Cardiac muscle cell (in vitro differentiated cells and primary cell): ENCODE data around the gene FAM168A. TPM values are rescaled to one million over a fixed set of nuclear protein-coding genes. Genes with fewer than 3 reads are reported as not detected.

Source experiments
- DNase-seq, 2 donors: peaks; one replicate each; pipeline versions ENCODE4 v3.0.0 to v3.0.0-alpha.2; 2010 to 2017; ENCODE audit warnings: low read depth in 1 of 2, low spot score in 1 of 2
- H3K27ac ChIP-seq: fragments of 200-600 bp; sonication (generic); 2 replicates; pipeline ENCODE4 v1.5.1; 2016
- H3K27me3 ChIP-seq: fragments of 200-600 bp; sonication (generic); 2 replicates; pipeline ENCODE4 v1.6.0; 2016; ENCODE audit warnings: control low read depth
- H3K36me3 ChIP-seq: fragments of 200-600 bp; sonication (generic); 2 replicates; pipeline ENCODE4 v1.5.1; 2016; ENCODE audit warnings: control low read depth
- H3K4me1 ChIP-seq: fragments of 200-600 bp; sonication (generic); 2 replicates; pipeline ENCODE4 v1.8.1; 2017; ENCODE audit warnings: low read depth, mild to moderate bottlenecking, mixed run types
- H3K4me3 ChIP-seq: fragments of 200-600 bp; sonication (generic); 2 replicates; pipeline ENCODE4 v1.5.1; 2016; ENCODE audit warnings: mild to moderate bottlenecking
- H3K9me3 ChIP-seq: fragments of 200-600 bp; sonication (generic); 2 replicates; pipeline ENCODE4 v1.5.1; 2017; ENCODE audit warnings: low read depth, mild to moderate bottlenecking, control low read depth
- polyA plus RNA-seq: library from polyadenylated mRNA; unstranded; fragments of >200 nt; fragmentation: Nextera tagmentation; extraction: Ambion mirVana; gene quantifications from 2 replicates; pipeline ENCODE4 v1.2.1, GENCODE V29; 2016
- total RNA-seq: library from RNA; depleted of rRNA; stranded (reverse); fragments of >200 nt; gene quantifications from 2 replicates; pipeline ENCODE4 v1.2.3, GENCODE V29; 2016
- TF ChIP-seq, protein P1 (sequence below): IDR thresholded peaks from 2 replicates; pipeline ENCODE4 v1.5.1; 2012; ENCODE audit warnings: low read depth, mild to moderate bottlenecking, low read length

The FAM168A gene
- total and polyA plus RNA-seq, 2 experiments from 2014 or later: 9.7 to 32.4 TPM

GRCh38 chr11:73495731-73496130 is 102.2 kb downstream of the FAM168A start:
- Histone ChIP-seq H3K36me3 (no peaks in the 10 kb centered on the region), H3K4me1 (peaks cover 3% of the 10 kb centered on the region), H3K27ac (no peak overlapping the region), H3K27me3 (no peaks in the 10 kb centered on the region), H3K4me3 (no peak overlapping the region), H3K9me3 (no peaks in the 10 kb centered on the region)
- TF ChIP-seq, protein P1, sequence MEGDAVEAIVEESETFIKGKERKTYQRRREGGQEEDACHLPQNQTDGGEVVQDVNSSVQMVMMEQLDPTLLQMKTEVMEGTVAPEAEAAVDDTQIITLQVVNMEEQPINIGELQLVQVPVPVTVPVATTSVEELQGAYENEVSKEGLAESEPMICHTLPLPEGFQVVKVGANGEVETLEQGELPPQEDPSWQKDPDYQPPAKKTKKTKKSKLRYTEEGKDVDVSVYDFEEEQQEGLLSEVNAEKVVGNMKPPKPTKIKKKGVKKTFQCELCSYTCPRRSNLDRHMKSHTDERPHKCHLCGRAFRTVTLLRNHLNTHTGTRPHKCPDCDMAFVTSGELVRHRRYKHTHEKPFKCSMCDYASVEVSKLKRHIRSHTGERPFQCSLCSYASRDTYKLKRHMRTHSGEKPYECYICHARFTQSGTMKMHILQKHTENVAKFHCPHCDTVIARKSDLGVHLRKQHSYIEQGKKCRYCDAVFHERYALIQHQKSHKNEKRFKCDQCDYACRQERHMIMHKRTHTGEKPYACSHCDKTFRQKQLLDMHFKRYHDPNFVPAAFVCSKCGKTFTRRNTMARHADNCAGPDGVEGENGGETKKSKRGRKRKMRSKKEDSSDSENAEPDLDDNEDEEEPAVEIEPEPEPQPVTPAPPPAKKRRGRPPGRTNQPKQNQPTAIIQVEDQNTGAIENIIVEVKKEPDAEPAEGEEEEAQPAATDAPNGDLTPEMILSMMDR: no peak
- no peak for DNase-seq

GRCh38 chr11:73493956-73494598 is 103.8 kb downstream of the FAM168A start:
- H3K4me1 ChIP-seq: peaks cover 3% of the 10 kb centered on the region
- no peaks in the 10 kb centered on the region for H3K27me3 ChIP-seq
- H3K9me3 ChIP-seq: no peaks in the 10 kb centered on the region
- TF ChIP-seq, protein P1: no peak
- no peak overlapping the region for H3K4me3 ChIP-seq
- H3K36me3 ChIP-seq: no peaks in the 10 kb centered on the region
- H3K27ac ChIP-seq: peak overlapping the region; percentile 36
- peak; percentile 11 to 73 for DNase-seq

DNA sequence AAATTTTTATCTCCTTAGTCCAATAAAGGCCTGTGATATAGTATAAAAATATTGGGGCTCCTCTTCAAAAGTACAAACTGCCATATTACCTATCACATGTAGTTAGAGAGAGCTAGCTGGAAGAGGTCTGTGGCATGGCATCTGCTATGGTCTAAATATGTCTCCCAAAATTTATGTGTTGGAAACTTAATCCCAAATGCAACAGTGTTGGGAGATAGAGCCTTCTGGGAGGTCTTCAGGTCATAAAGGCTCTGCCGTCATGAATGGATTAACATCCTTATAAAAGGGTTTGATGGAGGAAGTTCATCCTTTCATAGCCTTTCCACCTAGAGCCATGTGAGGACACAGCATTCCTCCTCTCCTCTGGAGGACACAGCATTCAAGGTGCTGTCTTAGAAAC is 116.3 kb downstream of the FAM168A start:
- TF ChIP-seq, protein P1: no peak
- Histone ChIP-seq H3K27me3 (no peaks in the 10 kb centered on the region), H3K27ac (no peak overlapping the region), H3K36me3 (no peaks in the 10 kb centered on the region), H3K4me3 (no peak overlapping the region), H3K9me3 (no peaks in the 10 kb centered on the region), H3K4me1 (no peaks in the 10 kb centered on the region)
- no peak for DNase-seq

GRCh38 chr11:73480677-73481076 is 117.2 kb downstream of the FAM168A start:
- Histone ChIP-seq H3K27me3 (no peaks in the 10 kb centered on the region), H3K4me1 (no peaks in the 10 kb centered on the region), H3K27ac (no peak overlapping the region), H3K36me3 (no peaks in the 10 kb centered on the region), H3K9me3 (no peaks in the 10 kb centered on the region), H3K4me3 (no peak overlapping the region)
- peak in 1 of 2 donors; percentile 82 for DNase-seq
- TF ChIP-seq, protein P1: no peak

GRCh38 chr11:73478737-73479347 is 119.1 kb downstream of the FAM168A start:
- peak; percentile 38 to 54 for DNase-seq
- Histone ChIP-seq H3K9me3 (no peaks in the 10 kb centered on the region), H3K4me3 (no peak overlapping the region), H3K4me1 (no peaks in the 10 kb centered on the region), H3K27ac (no peak overlapping the region), H3K27me3 (no peaks in the 10 kb centered on the region), H3K36me3 (no peaks in the 10 kb centered on the region)
- TF ChIP-seq, protein P1: peak; percentile 90
